GM23338 (cell line): ENCODE results near the gene SMG9. TPM values are rescaled to one million over a fixed set of nuclear protein-coding genes. Genes with fewer than 3 reads are reported as not detected.

Source experiments
- ATAC-seq: fragments of 200-7000 bp; cut with Tn5 transposase; 3 replicates; pipeline ENCODE4 v1.9.1; 2020
- DNase-seq: peaks from one replicate; pipeline ENCODE4 v3.0.0-alpha.2; 2015; ENCODE audit warnings: low spot score
- H2AFZ ChIP-seq: fragments of 200-600 bp; sonication (generic); 2 replicates; pipeline ENCODE4 v1.8.0; 2016; ENCODE audit warnings: antibody characterized with exemption, mild to moderate bottlenecking, moderate library complexity
- H3F3A ChIP-seq: fragments of 200-600 bp; sonication (generic); replicated peaks from 2 replicates; pipeline ENCODE4 v1.8.0; 2017; ENCODE audit warnings: antibody characterized with exemption, mixed run types, low read depth
- H3K27ac ChIP-seq: fragments of 200-600 bp; sonication (generic); 2 replicates; pipeline ENCODE4 v1.6.1; 2016; ENCODE audit warnings: low read depth
- H3K27me3 ChIP-seq: fragments of 200-600 bp; sonication (generic); 2 replicates; pipeline ENCODE4 v1.8.0; 2016; ENCODE audit warnings: mild to moderate bottlenecking, mixed run types, moderate library complexity; ENCODE audit not compliant: insufficient read depth
- H3K36me3 ChIP-seq: fragments of 200-600 bp; sonication (generic); 2 replicates; pipeline ENCODE4 v1.8.0; 2016; ENCODE audit warnings: mild to moderate bottlenecking; ENCODE audit not compliant: insufficient read depth
- H3K4me1 ChIP-seq: fragments of 200-600 bp; sonication (generic); 2 replicates; pipeline ENCODE4 v1.8.0; 2016; ENCODE audit warnings: mild to moderate bottlenecking, moderate library complexity; ENCODE audit not compliant: insufficient read depth
- H3K4me2 ChIP-seq: fragments of 200-600 bp; sonication (generic); 2 replicates; pipeline ENCODE4 v1.7.1; 2017; ENCODE audit warnings: mixed run types
- H3K4me3 ChIP-seq: fragments of 200-600 bp; sonication (generic); 2 replicates; pipeline ENCODE4 v1.6.1; 2016; ENCODE audit warnings: mixed run types
- H3K79me2 ChIP-seq: fragments of 200-600 bp; sonication (generic); replicated peaks from 2 replicates; pipeline ENCODE4 v1.8.0; 2017; ENCODE audit warnings: mild to moderate bottlenecking; ENCODE audit not compliant: insufficient read depth
- H3K9me2 ChIP-seq: fragments of 200-600 bp; sonication (generic); 2 replicates; pipeline ENCODE4 v1.8.0; 2017; ENCODE audit not compliant: insufficient read depth
- H4K20me1 ChIP-seq: fragments of 200-600 bp; sonication (generic); replicated peaks from 2 replicates; pipeline ENCODE4 v1.8.0; 2017; ENCODE audit warnings: mild to moderate bottlenecking; ENCODE audit not compliant: insufficient read depth
- H3K27ac Mint-ChIP-seq: 2 replicates; pipeline ENCODE4 v1.8.0; 2020; ENCODE audit warnings: inconsistent platforms, mild to moderate bottlenecking, moderate library complexity, mixed read lengths
- H3K27me3 Mint-ChIP-seq: 3 replicates; pipeline ENCODE4 v1.8.0; 2022; ENCODE audit warnings: low read depth, mild to moderate bottlenecking, moderate library complexity, mixed read lengths, inconsistent platforms; ENCODE audit not compliant: insufficient read depth, poor library complexity
- H3K36me3 Mint-ChIP-seq: 3 replicates; pipeline ENCODE4 v1.8.0; 2021; ENCODE audit warnings: low read depth, mild to moderate bottlenecking, inconsistent platforms, moderate library complexity, mixed read lengths
- H3K4me1 Mint-ChIP-seq: 3 replicates; pipeline ENCODE4 v1.8.0; 2020; ENCODE audit warnings: mild to moderate bottlenecking, inconsistent platforms, mixed read lengths
- H3K4me3 Mint-ChIP-seq: 3 replicates; pipeline ENCODE4 v1.8.0; 2021; ENCODE audit warnings: moderate library complexity, mild to moderate bottlenecking, inconsistent platforms, mixed read lengths
- H3K9me3 Mint-ChIP-seq: 3 replicates; pipeline ENCODE4 v1.8.0; 2020; ENCODE audit warnings: moderate library complexity, mild to moderate bottlenecking, inconsistent platforms, mixed read lengths
- CREB1 ChIP-seq: fragments of 250-450 bp; sonication (Bioruptor Pico); IDR thresholded peaks from 2 replicates; pipeline ENCODE4 v1.5.0; 2020; ENCODE audit warnings: low read depth, mild to moderate bottlenecking, moderate library complexity
- CTCF ChIP-seq, 2 experiments: fragments of 200-600 bp in 1 of 2; sonication (generic) in 1 of 2; conservative IDR thresholded peaks; 2 replicates each; pipeline versions ENCODE4 v1.5.1 to v1.6.1; 2016 to 2017; ENCODE audit warnings: antibody characterized with exemption in 2 of 2, low read depth in 2 of 2, mild to moderate bottlenecking in 2 of 2, moderate library complexity in 1 of 2
- ETS1 ChIP-seq: IDR thresholded peaks from 2 replicates; pipeline ENCODE4 v1.6.1; 2016; ENCODE audit warnings: antibody characterized with exemption
- EZH2 ChIP-seq: fragments of 200-600 bp; sonication (generic); IDR thresholded peaks from one replicate; pipeline ENCODE4 v1.8.0; 2017; ENCODE audit warnings: antibody characterized with exemption, mild to moderate bottlenecking, low read depth; ENCODE audit not compliant: unreplicated experiment
- EZH2phosphoT487 ChIP-seq: fragments of 200-600 bp; sonication (generic); IDR thresholded peaks from one replicate; pipeline ENCODE4 v1.8.1; 2018; ENCODE audit warnings: antibody characterized with exemption; ENCODE audit not compliant: unreplicated experiment
- JUNB ChIP-seq: IDR thresholded peaks from one replicate; pipeline ENCODE4 v1.6.1; 2016; ENCODE audit warnings: antibody characterized with exemption; ENCODE audit not compliant: unreplicated experiment
- NANOG ChIP-seq: IDR thresholded peaks from 2 replicates; pipeline ENCODE4 v1.6.1; 2016; ENCODE audit warnings: antibody characterized with exemption, borderline replicate concordance
- POLR2AphosphoS5 ChIP-seq: IDR thresholded peaks from 2 replicates; pipeline ENCODE4 v1.6.1; 2016; ENCODE audit warnings: antibody characterized with exemption, low read depth
- STAT1 ChIP-seq: IDR thresholded peaks from one replicate; pipeline ENCODE4 v1.6.1; 2016; ENCODE audit warnings: antibody characterized with exemption; ENCODE audit not compliant: unreplicated experiment
- ZNF114 ChIP-seq: fragments of 250-450 bp; sonication (Bioruptor Pico); IDR thresholded peaks from 2 replicates; pipeline ENCODE4 v1.5.0; 2020; ENCODE audit warnings: mild to moderate bottlenecking, moderate library complexity
- ZNF331 ChIP-seq: fragments of 250-450 bp; sonication (Bioruptor Pico); IDR thresholded peaks from 2 replicates; pipeline ENCODE4 v1.5.0; 2020; ENCODE audit warnings: low read depth, mild to moderate bottlenecking, moderate library complexity
- polyA plus RNA-seq: library from polyadenylated mRNA; unstranded; fragments of >200 nt; fragmentation: Nextera tagmentation; extraction: Ambion mirVana; gene quantifications from 2 replicates; pipeline ENCODE4 v1.2.1, GENCODE V29; 2016
- total RNA-seq: library from RNA; depleted of rRNA; stranded (reverse); fragments of >200 nt; shearing (Covaris generic); gene quantifications from 2 replicates; pipeline ENCODE4 v1.2.3, GENCODE V29; 2014
- TF ChIP-seq, protein P1 (sequence below): IDR thresholded peaks from one replicate; pipeline ENCODE4 v1.6.1; 2018; ENCODE audit warnings: antibody characterized with exemption; ENCODE audit not compliant: unreplicated experiment
- TF ChIP-seq, protein P2 (sequence below): fragments of 250-450 bp; sonication (Bioruptor Pico); IDR thresholded peaks from 2 replicates; pipeline ENCODE4 v1.5.0; 2020; ENCODE audit warnings: mild to moderate bottlenecking, moderate library complexity

The SMG9 gene
- total and polyA plus RNA-seq, 2 experiments from 2014 or later: 13.2 to 14.0 TPM

- H3K79me2 ChIP-seq: no peaks in the 10 kb centered on the region
- Mint-ChIP-seq H3K27me3 (peaks cover 3% of the 10 kb centered on the region), H3K4me3 (no peak overlapping the region), H3K9me3 (no peaks in the 10 kb centered on the region), H3K27ac (no peak overlapping the region), H3K4me1 (peaks cover 9% of the 10 kb centered on the region), H3K36me3 (no peaks in the 10 kb centered on the region)
- H3K27ac ChIP-seq: no peak overlapping the region
- no peaks in the 10 kb centered on the region for H3K27me3 ChIP-seq
- H3K9me2 ChIP-seq: no peaks in the 10 kb centered on the region
- TF ChIP-seq EZH2 (no peak), ZNF331 (no peak), JUNB (no peak), EZH2phosphoT487 (no peak), ZNF114 (no peak), POLR2AphosphoS5 (no peak), CTCF (conservative IDR thresholded peaks at IDR 0.05; ENCODE audit: low read depth in 2 of 2) (no peak), CREB1 (CRISPR knock-in tag) (no peak), NANOG (no peak), STAT1 (no peak), ETS1 (no peak)
- TF ChIP-seq, protein P1, sequence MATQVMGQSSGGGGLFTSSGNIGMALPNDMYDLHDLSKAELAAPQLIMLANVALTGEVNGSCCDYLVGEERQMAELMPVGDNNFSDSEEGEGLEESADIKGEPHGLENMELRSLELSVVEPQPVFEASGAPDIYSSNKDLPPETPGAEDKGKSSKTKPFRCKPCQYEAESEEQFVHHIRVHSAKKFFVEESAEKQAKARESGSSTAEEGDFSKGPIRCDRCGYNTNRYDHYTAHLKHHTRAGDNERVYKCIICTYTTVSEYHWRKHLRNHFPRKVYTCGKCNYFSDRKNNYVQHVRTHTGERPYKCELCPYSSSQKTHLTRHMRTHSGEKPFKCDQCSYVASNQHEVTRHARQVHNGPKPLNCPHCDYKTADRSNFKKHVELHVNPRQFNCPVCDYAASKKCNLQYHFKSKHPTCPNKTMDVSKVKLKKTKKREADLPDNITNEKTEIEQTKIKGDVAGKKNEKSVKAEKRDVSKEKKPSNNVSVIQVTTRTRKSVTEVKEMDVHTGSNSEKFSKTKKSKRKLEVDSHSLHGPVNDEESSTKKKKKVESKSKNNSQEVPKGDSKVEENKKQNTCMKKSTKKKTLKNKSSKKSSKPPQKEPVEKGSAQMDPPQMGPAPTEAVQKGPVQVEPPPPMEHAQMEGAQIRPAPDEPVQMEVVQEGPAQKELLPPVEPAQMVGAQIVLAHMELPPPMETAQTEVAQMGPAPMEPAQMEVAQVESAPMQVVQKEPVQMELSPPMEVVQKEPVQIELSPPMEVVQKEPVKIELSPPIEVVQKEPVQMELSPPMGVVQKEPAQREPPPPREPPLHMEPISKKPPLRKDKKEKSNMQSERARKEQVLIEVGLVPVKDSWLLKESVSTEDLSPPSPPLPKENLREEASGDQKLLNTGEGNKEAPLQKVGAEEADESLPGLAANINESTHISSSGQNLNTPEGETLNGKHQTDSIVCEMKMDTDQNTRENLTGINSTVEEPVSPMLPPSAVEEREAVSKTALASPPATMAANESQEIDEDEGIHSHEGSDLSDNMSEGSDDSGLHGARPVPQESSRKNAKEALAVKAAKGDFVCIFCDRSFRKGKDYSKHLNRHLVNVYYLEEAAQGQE: no peak
- TF ChIP-seq, protein P2, sequence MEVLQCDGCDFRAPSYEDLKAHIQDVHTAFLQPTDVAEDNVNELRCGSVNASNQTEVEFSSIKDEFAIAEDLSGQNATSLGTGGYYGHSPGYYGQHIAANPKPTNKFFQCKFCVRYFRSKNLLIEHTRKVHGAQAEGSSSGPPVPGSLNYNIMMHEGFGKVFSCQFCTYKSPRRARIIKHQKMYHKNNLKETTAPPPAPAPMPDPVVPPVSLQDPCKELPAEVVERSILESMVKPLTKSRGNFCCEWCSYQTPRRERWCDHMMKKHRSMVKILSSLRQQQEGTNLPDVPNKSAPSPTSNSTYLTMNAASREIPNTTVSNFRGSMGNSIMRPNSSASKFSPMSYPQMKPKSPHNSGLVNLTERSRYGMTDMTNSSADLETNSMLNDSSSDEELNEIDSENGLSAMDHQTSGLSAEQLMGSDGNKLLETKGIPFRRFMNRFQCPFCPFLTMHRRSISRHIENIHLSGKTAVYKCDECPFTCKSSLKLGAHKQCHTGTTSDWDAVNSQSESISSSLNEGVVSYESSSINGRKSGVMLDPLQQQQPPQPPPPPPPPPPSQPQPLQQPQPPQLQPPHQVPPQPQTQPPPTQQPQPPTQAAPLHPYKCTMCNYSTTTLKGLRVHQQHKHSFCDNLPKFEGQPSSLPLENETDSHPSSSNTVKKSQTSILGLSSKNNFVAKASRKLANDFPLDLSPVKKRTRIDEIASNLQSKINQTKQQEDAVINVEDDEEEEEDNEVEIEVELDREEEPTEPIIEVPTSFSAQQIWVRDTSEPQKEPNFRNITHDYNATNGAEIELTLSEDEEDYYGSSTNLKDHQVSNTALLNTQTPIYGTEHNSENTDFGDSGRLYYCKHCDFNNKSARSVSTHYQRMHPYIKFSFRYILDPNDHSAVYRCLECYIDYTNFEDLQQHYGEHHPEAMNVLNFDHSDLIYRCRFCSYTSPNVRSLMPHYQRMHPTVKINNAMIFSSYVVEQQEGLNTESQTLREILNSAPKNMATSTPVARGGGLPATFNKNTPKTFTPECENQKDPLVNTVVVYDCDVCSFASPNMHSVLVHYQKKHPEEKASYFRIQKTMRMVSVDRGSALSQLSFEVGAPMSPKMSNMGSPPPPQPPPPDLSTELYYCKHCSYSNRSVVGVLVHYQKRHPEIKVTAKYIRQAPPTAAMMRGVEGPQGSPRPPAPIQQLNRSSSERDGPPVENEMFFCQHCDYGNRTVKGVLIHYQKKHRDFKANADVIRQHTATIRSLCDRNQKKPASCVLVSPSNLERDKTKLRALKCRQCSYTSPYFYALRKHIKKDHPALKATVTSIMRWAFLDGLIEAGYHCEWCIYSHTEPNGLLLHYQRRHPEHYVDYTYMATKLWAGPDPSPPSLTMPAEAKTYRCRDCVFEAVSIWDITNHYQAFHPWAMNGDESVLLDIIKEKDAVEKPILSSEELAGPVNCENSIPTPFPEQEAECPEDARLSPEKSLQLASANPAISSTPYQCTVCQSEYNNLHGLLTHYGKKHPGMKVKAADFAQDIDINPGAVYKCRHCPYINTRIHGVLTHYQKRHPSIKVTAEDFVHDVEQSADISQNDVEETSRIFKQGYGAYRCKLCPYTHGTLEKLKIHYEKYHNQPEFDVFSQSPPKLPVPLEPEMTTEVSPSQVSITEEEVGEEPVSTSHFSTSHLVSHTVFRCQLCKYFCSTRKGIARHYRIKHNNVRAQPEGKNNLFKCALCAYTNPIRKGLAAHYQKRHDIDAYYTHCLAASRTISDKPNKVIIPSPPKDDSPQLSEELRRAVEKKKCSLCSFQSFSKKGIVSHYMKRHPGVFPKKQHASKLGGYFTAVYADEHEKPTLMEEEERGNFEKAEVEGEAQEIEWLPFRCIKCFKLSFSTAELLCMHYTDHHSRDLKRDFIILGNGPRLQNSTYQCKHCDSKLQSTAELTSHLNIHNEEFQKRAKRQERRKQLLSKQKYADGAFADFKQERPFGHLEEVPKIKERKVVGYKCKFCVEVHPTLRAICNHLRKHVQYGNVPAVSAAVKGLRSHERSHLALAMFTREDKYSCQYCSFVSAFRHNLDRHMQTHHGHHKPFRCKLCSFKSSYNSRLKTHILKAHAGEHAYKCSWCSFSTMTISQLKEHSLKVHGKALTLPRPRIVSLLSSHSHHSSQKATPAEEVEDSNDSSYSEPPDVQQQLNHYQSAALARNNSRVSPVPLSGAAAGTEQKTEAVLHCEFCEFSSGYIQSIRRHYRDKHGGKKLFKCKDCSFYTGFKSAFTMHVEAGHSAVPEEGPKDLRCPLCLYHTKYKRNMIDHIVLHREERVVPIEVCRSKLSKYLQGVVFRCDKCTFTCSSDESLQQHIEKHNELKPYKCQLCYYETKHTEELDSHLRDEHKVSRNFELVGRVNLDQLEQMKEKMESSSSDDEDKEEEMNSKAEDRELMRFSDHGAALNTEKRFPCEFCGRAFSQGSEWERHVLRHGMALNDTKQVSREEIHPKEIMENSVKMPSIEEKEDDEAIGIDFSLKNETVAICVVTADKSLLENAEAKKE (CRISPR knock-in tag): no peak
- H3K4me1 ChIP-seq: 0 out of 2 replicates have a peak, but pooled peaks cover 4% of the 10 kb centered on the region
- ATAC-seq (no peak), DNase-seq (no peak)
- H3K4me2 ChIP-seq: no peak overlapping the region
- H3K36me3 ChIP-seq: no peaks in the 10 kb centered on the region
- H3F3A ChIP-seq: no peaks in the 10 kb centered on the region
- H2AFZ ChIP-seq: no peak overlapping the region
- no peaks in the 10 kb centered on the region for H4K20me1 ChIP-seq
- H3K4me3 ChIP-seq: no peak overlapping the region
These were observed 76.1 kb downstream of the SMG9 start for GRCh38 chr19:43678512-43679261.
